Kidney tubule cell (primary cell): ENCODE measurements around the gene RPL13.
A peak's percentile ranks its signal among the peaks of the same experiment; 100 is the strongest.

Source experiments
- DNase-seq: peaks from one replicate; pipeline ENCODE4 v3.0.0-alpha.2; 2018; ENCODE audit warnings: low spot score

Gene RPL13

GRCh38 chr16:89599451-89599858, 39.0 kb downstream of the RPL13 start:
- peak; percentile 67 for DNase-seq

GRCh38 chr16:89599902-89600301, 39.4 kb downstream of the RPL13 start:
- no peak for DNase-seq

- DNase-seq = no peak
Observed at GRCh38 chr16:89600427-89600826, 39.9 kb downstream of the RPL13 start.

- no peak for DNase-seq
Observed at GRCh38 chr16:89600956-89601355, 40.5 kb downstream of the RPL13 start.

- DNase-seq = no peak
Observed at GRCh38 chr16:89601906-89602272, 41.4 kb downstream of the RPL13 start.

- DNase-seq = peak; percentile 88
Observed at GRCh38 chr16:89602273-89602951, 41.9 kb downstream of the RPL13 start.

GRCh38 chr16:89602952-89603590, 42.6 kb downstream of the RPL13 start:
- no peak for DNase-seq

- no peak for DNase-seq
Observed at GRCh38 chr16:89604764-89605163, 44.3 kb downstream of the RPL13 start.

- no peak for DNase-seq
Observed at GRCh38 chr16:89605186-89605970, 44.9 kb downstream of the RPL13 start.

- DNase-seq = no peak
Observed at GRCh38 chr16:89606006-89606405, 45.5 kb downstream of the RPL13 start.

GRCh38 chr16:89607453-89607852, 47.0 kb downstream of the RPL13 start:
- no peak for DNase-seq

- no peak for DNase-seq
Observed at GRCh38 chr16:89607937-89608740, 47.7 kb downstream of the RPL13 start.

- no peak for DNase-seq
Observed at GRCh38 chr16:89610108-89610453, 49.6 kb downstream of the RPL13 start.

GRCh38 chr16:89612415-89613166, 52.1 kb downstream of the RPL13 start:
- DNase-seq = no peak

- peak; percentile 30 for DNase-seq
Observed at GRCh38 chr16:89613231-89613953, 52.9 kb downstream of the RPL13 start, which contains the start of gene DPEP1. TSS of gene DPEP1 (plus strand) at chr16:89613642. CDS start at chr16:89630411, 16,769 bp downstream.

- no peak for DNase-seq
Observed at GRCh38 chr16:89613954-89614459, 53.5 kb downstream of the RPL13 start.
